HCT116 (cell line): Measurements from ENCODE around the gene MYOM1. TPM values are rescaled to one million over a fixed set of nuclear protein-coding genes. Genes with fewer than 3 reads are reported as not detected.
A peak's percentile ranks its signal among the peaks of the same experiment; 100 is the strongest.

Experiments
- ATAC-seq: fragments of 200-7000 bp; cut with Tn5 transposase; 2 replicates; pipeline ENCODE4 v1.9.1; 2020; ENCODE audit warnings: mild to moderate bottlenecking, moderate library complexity
- BruUV-seq: library from RNA; stranded (reverse); fragments of 400-500 nt; replicated peaks from 2 replicates; lab custom pipeline; 2021; lab: Mats Ljungman, UMichigan
- CTCF ChIA-PET: fragments of 300-600 bp; sonication (Branson Sonifier 250); formaldehyde crosslinking; loops from one replicate; lab custom pipeline; 2021; ENCODE audit warnings: antibody characterized with exemption; lab: Charles Lee
- POLR2A ChIA-PET: fragments of 300-600, 350-600 bp; sonication (Branson Sonifier 250); formaldehyde crosslinking; loops from one replicate; lab custom pipeline; 2021; ENCODE audit warnings: antibody characterized with exemption; lab: Charles Lee
- RAD21 ChIA-PET, 2 experiments: fragments of 300-600 bp; sonication (Branson Sonifier 250); formaldehyde crosslinking; loops; one replicate each; lab custom pipeline; 2023; ENCODE audit warnings: low total read pairs in 2 of 2; ENCODE audit not compliant: uncharacterized antibody in 2 of 2, unreplicated experiment in 2 of 2, low non-redundant PET in 1 of 2; lab: Charles Lee
- DNase-seq: peaks from one replicate; pipeline ENCODE4 v3.0.0-alpha.2; 2010; ENCODE audit warnings: low read depth, low spot score
- H2AFZ ChIP-seq: fragments of 200-600 bp; shearing (Covaris generic), sonication (generic); 2 replicates; pipeline ENCODE4 v1.6.1; 2017; ENCODE audit warnings: low read depth, mixed run types, mixed read lengths, antibody characterized with exemption, low read length; ENCODE audit not compliant: poor library complexity, severe bottlenecking
- H3K27ac ChIP-seq: 2 replicates; pipeline ENCODE4 v1.5.1; 2012; ENCODE audit warnings: low read depth, low read length
- H3K27me3 ChIP-seq: fragments of 200-600 bp; sonication (generic); 2 replicates; pipeline ENCODE4 v1.6.1; 2016; ENCODE audit warnings: mixed run types, low read length, mixed read lengths; ENCODE audit not compliant: insufficient read depth
- H3K36me3 ChIP-seq, 2 experiments: fragments of 200-500 bp in 1 of 2; fragments of 200-600 bp in 1 of 2; sonication (Bioruptor generic) in 1 of 2; sonication (generic) in 1 of 2; 2 replicates each; pipeline versions ENCODE4 v1.5.1 to v1.6.1; 2014 to 2016; ENCODE audit warnings: low read length in 2 of 2, inconsistent platforms in 1 of 2, mixed read lengths in 1 of 2, mixed run types in 1 of 2; ENCODE audit not compliant: insufficient read depth in 2 of 2, control insufficient read depth in 1 of 2
- H3K4me1 ChIP-seq, 2 experiments: fragments of 200-600 bp in 1 of 2; sonication (generic) in 1 of 2; 2 replicates each; pipeline versions ENCODE4 v1.5.1 to v1.6.1; 2012 to 2017; ENCODE audit warnings: low read length in 2 of 2, inconsistent platforms in 1 of 2, mild to moderate bottlenecking in 1 of 2, mixed read lengths in 1 of 2, mixed run types in 1 of 2, moderate library complexity in 1 of 2; ENCODE audit not compliant: insufficient read depth in 2 of 2, control insufficient read depth in 1 of 2
- H3K4me2 ChIP-seq: fragments of 200-600 bp; sonication (generic); 2 replicates; pipeline ENCODE4 v1.6.1; 2017; ENCODE audit warnings: mixed run types, low read length, mixed read lengths
- H3K4me3 ChIP-seq, 2 experiments: fragments of 200-600 bp in 1 of 2; sonication (generic) in 1 of 2; replicated peaks in 1 of 2; 2 replicates each; pipeline ENCODE4 v1.5.1; 2011 to 2016; ENCODE audit warnings: low read length in 2 of 2, control low read depth in 1 of 2, low read depth in 1 of 2, mild to moderate bottlenecking in 1 of 2, mixed read lengths in 1 of 2, mixed run types in 1 of 2
- H3K79me2 ChIP-seq: fragments of 200-600 bp; sonication (generic); 2 replicates; pipeline ENCODE4 v1.6.1; 2017; ENCODE audit warnings: mild to moderate bottlenecking, mixed run types, low read length, moderate library complexity, mixed read lengths; ENCODE audit not compliant: insufficient read depth
- H3K9ac ChIP-seq: fragments of 200-600 bp; sonication (generic); 2 replicates; pipeline ENCODE4 v1.6.1; 2016; ENCODE audit warnings: low read length, mixed read lengths
- H3K9me2 ChIP-seq: fragments of 200-600 bp; sonication (generic), shearing (Covaris generic); 2 replicates; pipeline ENCODE4 v1.6.1; 2017; ENCODE audit warnings: mixed run types, mild to moderate bottlenecking, moderate library complexity; ENCODE audit not compliant: insufficient read depth
- H3K9me3 ChIP-seq, 2 experiments: fragments of 200-500 bp in 1 of 2; fragments of 200-600 bp in 1 of 2; sonication (Bioruptor generic) in 1 of 2; sonication (generic) in 1 of 2; 2 replicates each; pipeline ENCODE4 v1.6.1; 2014 to 2017; ENCODE audit warnings: low read length in 2 of 2, mixed read lengths in 2 of 2, inconsistent platforms in 1 of 2, low read depth in 1 of 2, mild to moderate bottlenecking in 1 of 2, mixed run types in 1 of 2, moderate library complexity in 1 of 2; ENCODE audit not compliant: control insufficient read depth in 1 of 2, insufficient read depth in 1 of 2
- H4K20me1 ChIP-seq: fragments of 200-600 bp; sonication (generic), shearing (Covaris generic); 2 replicates; pipeline ENCODE4 v1.6.1; 2017; ENCODE audit warnings: mixed run types, mild to moderate bottlenecking, moderate library complexity; ENCODE audit not compliant: insufficient read depth
- EGR1 ChIP-seq: IDR thresholded peaks from 2 replicates; pipeline ENCODE4 v1.6.1; 2012; ENCODE audit warnings: low read depth
- ELF1 ChIP-seq: IDR thresholded peaks from 2 replicates; pipeline ENCODE4 v1.6.1; 2012; ENCODE audit warnings: low read depth, borderline replicate concordance
- REST ChIP-seq: IDR thresholded peaks from 2 replicates; pipeline ENCODE4 v1.6.1; 2012; ENCODE audit warnings: low read depth
- intact Hi-C: fragments of 100-400 bp; cut with micrococcal nuclease; formaldehyde crosslinking; loops from 2 replicates; pipeline ENCODE4 v1.10.0; 2022
- total RNA-seq: library from RNA; stranded (reverse); gene quantifications from one replicate; pipeline ENCODE4 v1.2.1, GENCODE V29; 2021; ENCODE audit not compliant: unreplicated experiment

Gene MYOM1
- total RNA-seq, 1 experiment from 2014 or later, result 0.52 TPM

GRCh38 chr18:3120356-3120755 is 99.4 kb downstream of the MYOM1 start:
- RAD21 ChIA-PET, result no interaction called here
- TF ChIP-seq REST (no peak), EGR1 (no peak), ELF1 (no peak)
- DNase-seq (no peak), ATAC-seq (no peak)
- Histone ChIP-seq H3K9me2 (no peaks in the 10 kb centered on the region), H3K36me3 (no peaks in the 10 kb centered on the region), H4K20me1 (no peaks in the 10 kb centered on the region), H3K9me3 (no peaks in the 10 kb centered on the region), H3K79me2 (no peaks in the 10 kb centered on the region), H3K27me3 (no peaks in the 10 kb centered on the region), H3K9ac (no peak overlapping the region), H2AFZ (no peak overlapping the region), H3K27ac (no peak overlapping the region), H3K4me1 (peaks cover 0 to 8% of the 10 kb centered on the region in 2 experiments; a peak in 2 of 4 replicates), H3K4me3 (no peak overlapping the region), H3K4me2 (peak overlapping the region; percentile 10; the same call in 1 of the 2 replicates)
- POLR2A ChIA-PET, result no interaction called here
- BruUV-seq, result no TSS peak
- CTCF ChIA-PET, result interaction anchor here (1.2 to 1.9 kb wide), 2 partner anchors 9 to 126 kb away, joined by 4 to 7 read pairs; no protein-coding TSS in a partner anchor
- intact Hi-C loops, result no loop called here
